Amygdala (tissue), 56 donors: Measurements from ENCODE around the gene PLCD1.
"Not testable (repeated sequence)": the region's sequence is repeated elsewhere in the genome, so short reads cannot be mapped to it uniquely, and the experiment has no call there.

Experiments used
- DNase-seq, 56 donors: peaks; one replicate each; lab custom pipeline; 2025; lab: John Stamatoyannopoulos, UW

PLCD1 gene

DNA sequence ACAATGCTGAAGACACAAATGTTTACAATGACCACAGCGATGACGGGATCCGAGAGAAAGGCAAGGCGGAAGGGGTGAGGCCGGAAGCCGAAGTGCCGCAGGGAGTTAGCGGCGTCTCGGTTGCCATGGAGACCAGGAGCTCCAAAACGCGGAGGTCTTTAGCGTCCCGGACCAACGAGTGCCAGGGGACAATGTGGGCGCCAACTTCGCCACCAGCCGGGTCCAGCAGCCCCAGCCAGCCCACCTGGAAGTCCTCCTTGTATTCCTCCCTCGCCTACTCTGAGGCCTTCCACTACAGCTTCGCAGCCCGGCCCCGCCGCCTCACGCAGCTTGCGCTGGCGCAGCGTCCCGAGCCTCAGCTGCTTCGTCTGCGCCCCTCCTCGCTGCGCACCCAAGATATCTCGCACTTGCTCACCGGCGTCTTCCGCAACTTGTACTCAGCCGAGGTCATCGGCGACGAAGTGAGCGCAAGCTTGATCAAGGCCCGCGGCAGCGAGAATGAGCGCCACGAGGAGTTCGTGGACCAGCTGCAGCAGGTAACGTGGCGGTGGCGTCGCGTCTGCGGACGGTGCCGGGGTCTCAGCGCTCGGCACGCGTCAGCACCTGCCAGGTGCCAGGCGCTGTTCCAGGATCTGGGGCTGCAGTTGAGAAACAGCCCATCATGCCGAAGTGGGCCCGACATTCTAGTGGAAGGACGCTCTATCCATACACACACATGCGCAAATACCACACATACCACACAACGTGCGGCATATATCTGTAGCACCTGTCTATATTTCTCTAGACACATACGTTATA lies 9.9 kb upstream of the PLCD1 start, which contains the start of gene DLEC1:
Gene DLEC1, plus strand, starts transcription at position 108 of the 798 bp plus-strand sequence. Its CDS starts 18 bp downstream, at position 126.
- DNase-seq: peak in 9 of 56 donors; percentile 11 to 50 (median 25)

DNA sequence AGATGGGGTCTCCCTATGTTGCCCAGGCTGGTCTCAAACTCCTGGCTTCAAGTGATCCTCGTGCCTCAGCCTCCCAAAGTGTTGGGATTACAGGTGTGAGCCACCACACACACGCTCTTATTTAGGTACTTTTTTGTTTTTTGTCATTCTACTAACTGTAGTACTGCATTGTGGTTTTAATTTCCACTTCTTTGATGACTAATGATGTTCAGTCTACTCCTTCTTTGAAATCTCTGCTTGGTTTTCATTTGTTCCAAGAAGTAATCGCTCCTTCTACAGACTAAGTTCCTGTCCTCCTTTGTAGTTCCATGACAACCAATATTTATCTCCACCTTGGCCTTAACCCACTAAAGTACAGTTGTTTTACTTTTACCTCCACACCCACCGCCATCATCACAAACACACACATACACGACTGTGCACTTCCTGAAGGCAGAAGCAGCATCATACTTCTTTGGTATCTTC lies 9.0 kb upstream of the PLCD1 start:
- DNase-seq: no peak

DNA sequence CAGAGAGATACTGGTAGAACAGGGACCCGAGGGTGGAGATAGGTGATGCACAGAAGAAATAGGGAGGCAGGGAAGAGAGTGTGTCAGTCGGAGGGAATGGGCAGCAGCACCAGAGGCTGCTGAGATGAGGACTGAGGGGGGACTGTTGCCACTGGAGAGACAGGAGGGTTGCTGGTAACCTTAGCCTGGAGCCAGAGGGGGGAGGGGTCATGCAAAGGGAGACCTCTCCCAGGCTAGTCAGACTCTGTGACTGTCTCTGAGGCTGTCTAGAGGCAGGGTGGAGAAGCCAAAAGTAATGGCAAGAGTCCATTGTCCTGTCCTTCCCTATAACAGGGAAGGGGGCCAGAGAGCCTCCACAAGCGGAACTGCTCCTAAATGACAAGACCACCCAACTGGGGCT lies 7.5 kb upstream of the PLCD1 start:
- DNase-seq: no peak

GRCh38 chr3:38036286-38036685 lies 6.8 kb upstream of the PLCD1 start:
- no peak for DNase-seq

DNA sequence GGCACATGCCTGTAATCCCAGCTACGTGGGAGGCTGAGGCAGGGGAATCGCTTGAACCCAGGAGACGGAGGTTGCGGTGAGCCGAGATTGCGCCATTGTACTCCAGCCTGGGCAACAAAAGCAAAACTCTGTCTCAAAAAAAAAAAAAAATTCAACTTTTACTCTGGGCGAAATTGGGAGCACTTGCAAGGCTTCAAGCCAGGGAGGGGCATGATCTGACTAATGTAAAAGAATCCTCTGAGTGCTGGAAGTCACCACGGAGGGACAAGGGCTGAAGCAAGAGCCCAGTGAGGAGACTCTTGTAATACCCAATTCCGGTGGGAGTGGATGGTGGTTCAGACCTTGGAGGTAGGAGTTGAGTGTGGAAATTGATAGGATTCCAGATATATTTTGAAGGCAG lies 4.9 kb upstream of the PLCD1 start:
- not testable (repeated sequence) for DNase-seq

GRCh38 chr3:38033586-38033985 lies 4.1 kb upstream of the PLCD1 start:
- DNase-seq: not testable (repeated sequence)

- no peak for DNase-seq
These were observed 3.0 kb upstream of the PLCD1 start for GRCh38 chr3:38032328-38032865.

DNA sequence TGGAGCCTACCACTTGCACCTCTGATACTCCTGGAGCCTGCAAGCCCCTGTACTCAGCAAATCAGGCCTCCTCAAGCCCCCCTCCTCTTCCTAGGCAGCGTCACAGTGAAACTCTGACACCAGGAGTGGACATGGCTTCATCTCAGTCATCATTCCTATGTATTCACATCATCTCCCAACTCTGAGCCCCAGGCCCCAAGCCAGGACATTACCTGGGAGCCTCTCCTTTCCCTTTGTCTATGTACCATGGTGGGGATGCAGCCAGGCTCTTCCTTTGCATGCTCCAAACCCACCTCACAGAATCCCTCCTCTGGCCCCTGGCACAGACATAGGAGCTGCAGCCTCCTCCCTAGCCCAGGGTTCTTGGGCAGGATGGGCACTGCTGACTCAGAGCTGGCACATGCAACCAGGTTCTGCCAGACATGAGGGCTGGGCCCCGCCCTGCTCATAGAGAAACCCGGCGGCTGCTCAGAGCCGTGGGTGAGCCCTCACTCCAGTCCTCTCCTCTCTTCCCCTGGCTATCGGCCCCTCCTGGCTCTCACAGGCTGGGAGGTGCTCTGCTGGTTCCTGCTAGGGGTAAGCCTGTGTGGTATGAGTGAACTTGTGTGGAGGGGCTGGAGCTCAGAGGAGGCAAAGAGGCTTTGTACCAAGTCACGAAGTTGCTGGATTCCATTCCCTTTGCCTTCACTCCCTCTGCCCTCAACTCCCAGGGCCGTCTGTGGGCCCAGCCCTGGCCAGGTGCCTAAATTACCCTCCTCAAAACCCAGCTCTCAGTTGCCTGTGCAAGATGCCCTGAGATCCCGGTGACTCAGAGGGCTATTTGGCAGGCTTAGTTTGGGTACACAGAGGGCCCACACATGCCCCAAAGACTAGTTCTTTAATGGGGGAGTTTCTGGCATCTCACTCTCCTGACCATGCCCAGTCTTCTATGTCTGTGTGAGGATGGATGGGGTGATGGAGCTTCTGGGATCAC lies 1.9 kb upstream of the PLCD1 start:
- peak in 4 of 56 donors; percentile 25 to 58 (median 50) for DNase-seq

DNA sequence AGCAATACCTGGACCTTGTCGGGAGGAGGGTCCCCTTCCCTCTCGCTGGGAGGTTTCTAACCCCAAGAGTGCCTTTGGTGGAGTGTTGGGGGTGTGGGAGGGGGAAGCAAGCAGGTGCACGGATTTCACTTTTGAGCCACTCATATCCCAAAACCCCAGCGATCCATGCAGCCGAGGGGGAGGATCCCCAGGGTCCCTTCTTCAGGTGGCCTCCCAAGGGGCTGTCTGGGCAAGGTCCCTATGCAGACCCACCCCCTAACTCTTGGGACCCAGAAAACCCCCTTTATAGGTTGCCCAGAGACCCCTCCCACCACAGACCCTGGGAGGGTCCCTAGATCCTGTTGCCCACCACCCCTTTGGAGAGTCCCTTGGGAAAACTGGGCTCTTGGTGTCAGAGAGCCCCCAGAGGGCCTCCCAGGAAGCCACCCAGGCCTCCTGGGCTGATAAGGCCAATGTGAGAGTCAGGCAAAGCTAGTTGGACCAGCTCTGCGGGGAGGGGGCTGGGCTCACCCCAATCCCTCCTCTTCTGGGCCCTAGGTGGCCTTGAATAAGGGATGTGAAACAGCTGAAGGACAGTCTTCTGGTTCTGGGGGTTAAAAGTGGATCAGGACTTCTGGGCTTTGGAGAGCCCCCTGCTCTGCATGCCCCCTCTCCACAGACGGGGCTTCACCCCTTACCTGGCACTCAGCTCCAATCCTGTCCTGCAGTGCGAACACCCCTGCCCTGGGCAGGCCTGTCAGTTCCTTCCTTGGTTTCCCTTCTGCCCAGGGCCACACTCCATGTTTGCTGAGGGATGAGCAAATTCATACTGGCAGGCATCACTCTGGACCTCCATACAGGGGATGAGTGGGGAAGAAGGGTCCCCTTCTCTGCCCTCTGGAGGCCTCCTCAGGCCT lies 932 bp upstream of the PLCD1 start:
- no peak for DNase-seq

DNA sequence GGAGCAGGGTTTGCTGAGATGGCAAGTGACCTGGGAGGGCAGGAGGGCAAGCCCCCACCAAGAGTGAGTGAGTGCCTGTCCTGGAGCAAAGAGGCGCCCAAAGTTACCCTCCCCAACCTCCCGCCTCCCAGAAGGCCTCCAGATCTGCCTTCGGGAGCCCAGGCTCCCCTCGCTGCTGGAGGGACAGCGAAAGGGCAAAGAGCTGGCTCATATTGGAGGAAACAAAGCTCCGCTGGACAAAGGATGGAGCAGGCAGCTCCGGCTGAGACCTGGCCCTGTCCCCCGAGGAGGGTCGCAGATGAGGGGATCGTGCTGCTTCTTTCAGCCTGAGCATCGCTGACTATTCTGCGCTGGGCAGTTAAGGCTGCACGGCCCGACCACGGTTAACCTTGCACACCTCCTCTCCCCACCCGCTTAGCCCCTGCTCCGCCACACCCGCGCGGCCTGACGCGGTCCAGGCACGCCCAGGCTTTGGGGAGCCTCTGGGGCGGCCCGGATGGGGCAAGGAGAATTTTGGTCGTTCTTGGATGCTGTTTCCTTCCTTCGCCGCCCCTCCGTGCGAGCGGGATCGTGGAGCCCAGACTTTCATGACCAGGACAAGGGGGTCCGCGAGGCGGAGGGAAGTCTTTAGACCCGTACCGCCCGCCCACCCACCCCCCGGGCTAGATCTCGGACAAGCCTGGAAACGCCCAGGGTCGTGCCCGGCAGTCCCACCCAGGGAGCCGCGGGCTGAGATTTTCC lies 651 bp downstream of the PLCD1 start:
- DNase-seq: no peak

DNA sequence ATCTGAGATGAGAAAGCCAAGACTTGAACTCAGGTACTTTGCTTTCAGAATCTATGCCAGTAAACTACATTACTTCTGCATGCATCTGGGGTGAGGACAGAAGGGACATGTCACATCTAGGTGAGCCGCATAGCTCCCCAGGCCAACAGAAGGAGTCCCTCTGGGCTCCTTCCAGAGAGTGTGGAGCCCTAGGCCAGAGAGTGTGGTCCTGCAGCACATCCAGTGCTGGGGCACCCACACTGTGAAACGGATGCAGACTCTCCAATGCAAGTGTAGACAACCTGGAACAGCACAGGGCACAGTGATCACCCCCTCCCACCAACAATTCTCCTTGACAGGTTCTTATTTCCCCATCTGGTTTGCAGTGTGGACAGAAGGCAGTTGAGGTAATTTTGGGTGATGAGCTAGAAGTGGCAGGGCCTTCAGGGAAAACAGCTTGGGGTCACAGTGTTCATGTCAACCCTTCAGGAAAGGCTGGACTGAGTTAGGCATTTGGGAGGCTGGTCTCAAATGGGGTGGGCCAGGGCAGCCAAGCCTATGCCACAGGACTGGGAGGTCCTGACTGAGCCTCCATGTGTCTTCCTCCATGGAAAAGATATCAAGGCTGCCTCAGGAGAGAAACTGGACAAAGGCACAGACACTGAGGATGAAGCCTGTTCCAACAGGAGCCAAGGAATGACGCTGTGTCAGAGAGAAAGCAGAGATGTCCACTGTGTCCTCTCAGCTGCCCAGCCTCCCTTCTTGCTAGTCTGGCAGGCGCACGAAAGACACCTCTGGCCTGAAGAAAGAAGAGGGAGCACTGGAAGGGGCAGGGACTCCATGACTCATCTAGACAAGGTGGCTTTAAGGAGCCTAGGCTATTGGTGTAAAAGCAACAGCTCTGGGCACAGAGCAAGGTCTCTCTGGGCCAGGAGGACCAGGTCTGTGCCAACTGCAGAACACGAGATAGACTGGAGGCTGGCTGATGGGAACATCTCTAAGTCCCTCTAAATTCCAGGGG lies 1.7 kb downstream of the PLCD1 start:
- peak in 1 of 56 donors; percentile 17 for DNase-seq

GRCh38 chr3:38026856-38027255 lies 2.6 kb downstream of the PLCD1 start:
- no peak for DNase-seq

DNA sequence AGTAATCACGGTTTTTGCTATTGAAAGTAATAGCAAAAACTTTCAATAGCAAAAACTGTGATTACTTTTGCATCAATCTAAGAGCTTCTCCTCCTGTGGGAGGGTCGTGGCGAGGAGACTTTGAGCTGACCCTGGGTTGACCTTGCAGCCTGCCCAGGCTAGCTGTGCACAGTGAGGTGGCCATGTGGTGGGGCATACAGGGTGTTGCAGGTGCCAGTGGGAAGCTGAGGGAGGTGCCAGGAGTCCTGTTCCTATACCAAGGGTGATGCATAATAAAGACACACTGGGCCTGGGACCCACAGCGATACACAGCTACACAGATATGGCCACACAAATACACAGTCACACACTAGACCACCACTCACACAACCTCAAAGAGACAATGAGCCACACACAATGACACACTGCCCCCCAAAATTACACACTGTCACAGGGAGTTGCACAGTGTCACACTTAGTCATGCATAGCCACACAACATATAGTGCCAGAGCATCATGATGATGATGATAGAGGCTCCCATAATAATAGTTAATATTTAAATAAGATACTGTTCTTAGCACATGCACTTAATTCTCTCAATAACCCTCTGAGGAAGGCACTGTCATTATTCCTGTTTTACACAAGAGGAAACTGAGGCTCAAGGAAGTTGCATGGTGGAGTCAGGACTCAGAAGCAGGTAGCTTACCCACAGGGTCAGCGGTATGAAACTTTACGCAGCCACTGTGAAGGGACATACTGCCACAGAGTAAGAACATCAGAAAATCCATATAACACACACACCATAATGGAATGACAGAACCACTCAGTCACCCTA lies 6.3 kb downstream of the PLCD1 start:
- DNase-seq: no peak

- DNase-seq: no peak
These were observed 7.1 kb downstream of the PLCD1 start for GRCh38 chr3:38022301-38022700.

DNA sequence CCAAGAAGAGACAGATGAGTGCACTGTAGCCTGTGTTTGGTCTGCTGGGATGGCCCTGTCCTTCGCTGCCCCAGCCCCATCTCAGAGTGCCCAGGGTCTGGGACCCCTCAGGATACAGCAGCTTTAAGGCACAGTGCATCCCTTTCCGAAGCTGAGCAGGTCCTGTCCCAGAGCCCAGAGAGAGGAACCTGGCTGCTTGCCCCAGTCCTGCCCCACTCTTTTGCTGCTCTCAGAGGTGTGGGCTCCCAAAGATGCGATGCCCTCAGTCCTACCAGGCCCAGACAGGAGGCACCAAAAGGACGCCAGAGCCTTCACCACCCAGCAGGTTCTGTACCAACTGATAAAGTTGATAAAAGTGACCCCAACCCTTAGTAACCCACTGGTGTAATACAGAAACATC lies 8.2 kb downstream of the PLCD1 start:
- DNase-seq: no peak

GRCh38 chr3:38020342-38020726 lies 9.1 kb downstream of the PLCD1 start:
- DNase-seq: no peak
